AG09309 (cell line): ENCODE measurements around the gene SPNS2.

Experiments used
- DNase-seq: peaks from one replicate; pipeline ENCODE4 v3.0.0-alpha.2; 2010; ENCODE audit warnings: low read depth
- H3K4me3 ChIP-seq: 2 replicates; pipeline ENCODE4 v1.5.1; 2011; ENCODE audit warnings: mild to moderate bottlenecking, low read depth, low read length, moderate library complexity; ENCODE audit not compliant: control insufficient read depth
- TF ChIP-seq, protein P1 (sequence below): IDR thresholded peaks from 2 replicates; pipeline ENCODE4 v1.5.1; 2011; ENCODE audit warnings: mild to moderate bottlenecking, low read depth, low read length, inconsistent platforms; ENCODE audit not compliant: insufficient read depth, control insufficient read depth; ENCODE audit errors: missing control alignments

Gene SPNS2

DNA sequence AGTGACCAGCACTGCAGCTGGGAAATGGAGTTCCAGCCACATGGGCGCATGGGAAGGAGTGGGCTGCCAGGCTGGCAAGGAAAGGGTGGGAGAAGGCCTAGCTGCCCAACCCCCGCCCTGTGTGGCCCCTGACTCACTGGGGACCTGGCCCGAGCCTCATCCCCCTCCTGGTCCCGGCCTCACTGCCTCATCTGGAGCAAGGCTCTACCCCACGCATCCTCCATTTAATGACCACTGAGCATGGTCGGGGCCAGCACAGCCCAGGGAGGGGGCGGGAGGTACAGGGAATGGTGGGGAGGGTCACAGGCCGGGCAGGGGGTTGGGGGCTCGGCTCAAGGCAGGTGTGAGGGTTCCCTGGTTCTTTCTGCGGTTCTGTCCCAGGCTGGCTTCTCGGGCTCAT lies 16.1 kb downstream of the SPNS2 start:
- DNase-seq, result no peak
- H3K4me3 ChIP-seq, result no peak overlapping the region
- TF ChIP-seq, protein P1, sequence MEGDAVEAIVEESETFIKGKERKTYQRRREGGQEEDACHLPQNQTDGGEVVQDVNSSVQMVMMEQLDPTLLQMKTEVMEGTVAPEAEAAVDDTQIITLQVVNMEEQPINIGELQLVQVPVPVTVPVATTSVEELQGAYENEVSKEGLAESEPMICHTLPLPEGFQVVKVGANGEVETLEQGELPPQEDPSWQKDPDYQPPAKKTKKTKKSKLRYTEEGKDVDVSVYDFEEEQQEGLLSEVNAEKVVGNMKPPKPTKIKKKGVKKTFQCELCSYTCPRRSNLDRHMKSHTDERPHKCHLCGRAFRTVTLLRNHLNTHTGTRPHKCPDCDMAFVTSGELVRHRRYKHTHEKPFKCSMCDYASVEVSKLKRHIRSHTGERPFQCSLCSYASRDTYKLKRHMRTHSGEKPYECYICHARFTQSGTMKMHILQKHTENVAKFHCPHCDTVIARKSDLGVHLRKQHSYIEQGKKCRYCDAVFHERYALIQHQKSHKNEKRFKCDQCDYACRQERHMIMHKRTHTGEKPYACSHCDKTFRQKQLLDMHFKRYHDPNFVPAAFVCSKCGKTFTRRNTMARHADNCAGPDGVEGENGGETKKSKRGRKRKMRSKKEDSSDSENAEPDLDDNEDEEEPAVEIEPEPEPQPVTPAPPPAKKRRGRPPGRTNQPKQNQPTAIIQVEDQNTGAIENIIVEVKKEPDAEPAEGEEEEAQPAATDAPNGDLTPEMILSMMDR, result no peak

DNA sequence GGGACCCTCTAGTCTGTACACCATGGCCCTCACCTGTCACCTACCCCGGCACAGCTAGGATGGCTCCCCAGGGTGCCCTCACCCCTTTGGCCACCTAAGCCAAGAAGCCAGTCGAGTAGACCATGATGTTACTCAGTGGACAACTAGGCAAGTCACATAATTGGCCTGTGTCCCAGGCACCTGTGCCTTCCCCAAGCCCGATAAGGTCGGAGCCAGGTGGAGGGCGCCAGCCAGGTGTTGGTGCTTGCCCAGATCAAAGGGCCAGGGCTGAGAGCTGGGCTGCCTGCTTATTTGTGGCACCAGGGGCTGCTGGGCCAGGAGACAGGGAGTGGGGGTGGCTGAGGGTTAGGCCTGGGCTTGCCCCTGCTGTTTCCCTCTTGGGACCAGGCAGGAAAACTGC lies 16.8 kb downstream of the SPNS2 start:
- TF ChIP-seq, protein P1, result no peak
- no peak overlapping the region for H3K4me3 ChIP-seq
- no peak for DNase-seq

DNA sequence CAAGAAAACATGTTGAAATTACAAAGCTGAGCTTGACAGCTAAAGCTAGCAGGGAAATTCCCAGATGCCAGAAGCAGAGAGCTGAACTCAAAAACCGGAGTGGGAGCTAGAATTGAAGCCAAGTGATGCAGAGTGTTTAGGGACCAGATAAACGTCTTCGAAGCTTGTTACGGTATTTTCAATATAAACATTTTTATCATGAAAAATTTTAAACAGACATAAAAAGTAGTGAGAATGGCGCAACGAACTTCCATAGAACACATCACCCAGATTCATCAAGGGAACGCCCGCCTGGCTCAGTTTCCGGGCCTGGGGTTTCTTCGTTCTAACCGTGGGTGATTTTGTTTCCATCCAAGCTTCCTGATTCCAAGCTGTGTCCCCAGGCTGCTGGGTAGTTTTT lies 18.1 kb downstream of the SPNS2 start:
- no peak for DNase-seq
- no peak overlapping the region for H3K4me3 ChIP-seq
- TF ChIP-seq, protein P1, result no peak

DNA sequence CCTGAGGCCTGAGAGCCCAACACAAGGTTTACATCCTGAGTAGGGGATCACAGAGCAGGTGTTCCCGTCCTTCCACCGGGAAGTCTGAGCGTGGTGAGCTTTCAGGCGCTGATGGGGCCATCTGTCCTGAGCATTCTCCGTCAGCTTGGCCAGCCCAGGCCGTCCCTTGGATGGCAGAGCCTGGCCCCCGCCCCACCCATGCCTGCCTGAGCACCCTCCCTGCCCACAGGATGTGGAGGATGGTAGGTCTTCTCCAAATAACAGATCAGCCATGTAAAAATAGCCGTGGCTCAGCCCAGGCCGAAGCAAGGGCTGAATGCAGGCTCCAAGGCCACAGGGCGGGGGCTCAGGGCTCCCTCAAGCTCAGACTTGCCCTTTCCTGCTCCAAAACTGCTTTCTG lies 20.2 kb downstream of the SPNS2 start:
- TF ChIP-seq, protein P1, result no peak
- no peak for DNase-seq
- H3K4me3 ChIP-seq, result no peak overlapping the region

DNA sequence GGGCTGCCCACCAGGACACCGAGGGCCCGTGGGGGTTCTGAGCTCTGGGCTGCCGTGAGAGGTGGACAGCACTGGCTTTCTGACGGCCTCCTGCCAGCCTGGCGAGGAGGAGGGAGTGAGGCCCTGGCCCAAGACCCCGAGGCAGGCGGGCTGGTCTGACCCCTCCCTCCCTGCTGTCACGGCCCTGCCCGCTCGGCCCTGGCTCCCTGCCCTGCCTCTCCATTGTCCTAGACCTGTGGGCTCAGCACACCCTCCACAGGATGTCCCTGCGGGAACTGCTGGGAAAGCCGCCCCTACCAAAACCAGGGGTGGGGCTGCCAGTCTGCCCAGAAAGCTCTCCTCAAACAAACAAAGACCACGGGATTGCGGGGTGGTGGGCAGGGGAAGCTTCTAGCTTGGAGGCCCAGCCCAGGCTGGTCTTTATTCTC lies 20.7 kb downstream of the SPNS2 start:
- no peak overlapping the region for H3K4me3 ChIP-seq
- TF ChIP-seq, protein P1, result no peak
- no peak for DNase-seq

DNA sequence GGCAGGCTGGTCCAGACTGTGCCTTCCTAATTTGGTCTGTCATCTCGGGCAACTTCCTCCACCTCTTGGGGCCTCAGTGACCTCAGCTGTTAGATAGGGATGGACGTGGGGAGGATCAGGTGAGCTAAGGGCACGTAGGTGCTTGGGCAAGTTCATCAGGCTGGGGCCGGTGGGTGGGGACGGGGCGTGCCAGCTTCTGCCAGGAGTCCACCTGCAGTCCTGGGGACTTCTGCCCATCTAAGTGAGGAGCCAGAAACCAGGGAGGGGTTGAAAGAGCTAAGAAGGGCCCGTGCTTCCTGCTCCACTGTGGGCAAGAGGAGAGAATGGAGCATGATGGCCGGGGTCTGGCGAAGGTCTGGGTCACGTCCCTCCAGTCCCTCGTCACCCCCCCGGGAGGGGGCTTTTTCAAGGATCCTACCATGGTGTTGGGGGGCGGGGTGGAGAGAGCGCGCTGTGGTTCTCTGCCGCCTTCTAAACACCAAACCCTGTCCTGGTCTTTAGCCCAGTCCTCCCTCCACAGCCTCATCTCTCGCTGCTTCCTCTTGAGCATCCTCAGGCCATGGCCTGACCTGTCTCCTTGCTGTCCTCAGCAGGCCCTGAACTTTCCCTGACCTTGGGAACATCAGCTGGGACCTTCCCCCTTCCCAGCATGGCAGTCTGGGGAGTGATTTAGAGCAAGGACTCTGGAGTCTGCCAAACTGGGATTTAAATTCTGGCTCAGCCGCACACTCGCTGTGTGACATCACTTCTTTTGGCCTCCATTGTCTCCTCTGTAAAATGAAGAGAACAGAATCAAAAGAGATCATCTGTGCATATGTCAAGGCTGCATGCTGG lies 21.6 kb downstream of the SPNS2 start:
- TF ChIP-seq, protein P1, result no peak

More for the DNA sequence above, 21.6 kb downstream of the SPNS2 start:
- DNase-seq, result no peak
- no peak overlapping the region for H3K4me3 ChIP-seq
